Umbilical cord (tissue), 2 donors: Measurements from ENCODE around the gene CRY2. TPM values are rescaled to one million over a fixed set of nuclear protein-coding genes. Genes with fewer than 3 reads are reported as not detected.
"Not testable (repeated sequence)": the region's sequence is repeated elsewhere in the genome, so short reads cannot be mapped to it uniquely, and the experiment has no call there.

Source experiments
- DNase-seq: peaks from one replicate; pipeline ENCODE4 v3.0.0-alpha.2; 2015; ENCODE audit warnings: low spot score
- total RNA-seq: library from RNA; depleted of rRNA; stranded (reverse); fragments of >200 nt; gene quantifications from one replicate; pipeline ENCODE4 v1.2.3, GENCODE V29; 2014; ENCODE audit warnings: low replicate concordance; ENCODE audit not compliant: insufficient read depth

Gene CRY2
- total RNA-seq, 1 donor from 2014 or later, result 23.4 TPM

DNA sequence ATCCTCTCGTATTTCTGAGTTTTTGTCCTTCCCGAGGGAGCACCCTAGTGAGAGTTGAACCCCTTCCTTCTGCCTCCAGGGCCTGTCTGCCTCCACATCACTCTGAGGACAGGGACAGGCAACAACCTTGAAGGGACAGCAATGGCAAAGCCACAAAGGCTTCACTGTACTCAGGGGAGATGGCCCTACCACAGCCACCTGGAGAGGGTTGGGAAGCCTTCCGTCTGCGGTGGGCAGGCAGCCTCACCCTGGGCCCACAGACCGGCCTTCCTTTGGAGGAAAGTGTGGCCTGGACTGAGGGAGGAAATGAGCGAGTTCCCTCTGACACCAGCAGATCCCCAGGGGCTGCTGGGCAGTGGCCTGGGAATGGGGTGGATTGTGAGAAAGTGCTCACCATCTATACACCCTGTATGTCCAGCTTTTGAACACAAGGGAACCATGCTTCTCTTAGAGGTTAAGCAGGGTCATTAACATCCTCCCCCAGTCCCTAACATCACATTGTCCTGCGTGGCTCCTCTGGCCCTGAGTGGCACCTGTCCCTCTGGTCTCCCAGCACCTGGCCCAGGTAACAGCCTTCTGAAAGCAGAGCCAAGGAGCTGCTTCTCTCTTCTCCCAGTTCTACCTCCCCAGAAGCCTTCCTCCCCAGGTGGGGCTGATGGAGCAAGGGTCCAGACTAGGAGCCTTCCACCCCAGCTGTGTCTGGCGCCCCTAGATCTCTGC is 35.5 kb upstream of the CRY2 start:
- no peak for DNase-seq

DNA sequence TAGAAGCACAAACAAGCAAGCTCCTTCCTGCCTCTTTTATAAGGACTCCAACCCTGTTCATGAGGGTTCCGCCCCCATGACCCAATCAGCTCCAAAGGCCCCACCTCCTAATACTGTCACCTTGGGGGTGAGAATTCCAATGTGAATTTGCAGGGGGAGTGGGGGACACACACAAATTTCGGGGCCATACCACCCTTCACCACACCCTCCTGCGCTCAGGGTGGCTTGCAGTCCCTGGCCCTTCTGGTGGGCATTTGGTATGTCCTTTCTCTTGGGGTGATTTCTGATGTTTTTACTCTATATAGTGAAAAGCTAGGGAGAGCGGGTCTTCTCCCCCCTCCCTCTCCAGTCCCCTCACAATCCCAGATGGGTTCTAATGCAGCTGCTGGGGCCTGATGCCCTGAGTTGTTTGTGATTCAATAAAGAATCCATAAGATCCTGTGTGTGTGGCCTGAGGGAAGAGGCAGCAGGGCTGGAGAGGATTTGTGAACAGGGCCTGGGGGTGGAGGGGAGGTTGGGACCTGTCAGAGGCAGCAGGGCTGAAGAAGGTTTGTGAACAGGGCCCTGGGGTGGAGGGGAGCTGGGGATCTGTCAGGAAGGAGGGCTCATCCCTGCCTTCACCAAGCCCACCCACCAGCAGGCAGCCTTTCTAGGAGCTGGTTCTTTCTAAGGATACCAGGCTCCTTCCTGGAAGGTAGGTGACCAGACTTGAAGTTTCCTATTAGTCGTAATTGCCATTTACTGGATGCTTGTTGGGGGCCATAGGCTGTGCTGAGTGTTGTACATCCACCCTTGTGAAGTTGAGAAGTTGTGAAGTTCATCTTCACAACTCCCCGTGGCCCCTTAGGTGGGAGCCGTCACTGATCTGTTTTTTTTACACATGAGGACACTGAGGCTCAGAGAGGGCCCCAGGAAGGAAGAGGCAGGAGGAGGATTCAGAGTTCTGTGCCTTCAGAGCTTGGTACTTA is 34.4 kb upstream of the CRY2 start:
- no peak for DNase-seq

DNA sequence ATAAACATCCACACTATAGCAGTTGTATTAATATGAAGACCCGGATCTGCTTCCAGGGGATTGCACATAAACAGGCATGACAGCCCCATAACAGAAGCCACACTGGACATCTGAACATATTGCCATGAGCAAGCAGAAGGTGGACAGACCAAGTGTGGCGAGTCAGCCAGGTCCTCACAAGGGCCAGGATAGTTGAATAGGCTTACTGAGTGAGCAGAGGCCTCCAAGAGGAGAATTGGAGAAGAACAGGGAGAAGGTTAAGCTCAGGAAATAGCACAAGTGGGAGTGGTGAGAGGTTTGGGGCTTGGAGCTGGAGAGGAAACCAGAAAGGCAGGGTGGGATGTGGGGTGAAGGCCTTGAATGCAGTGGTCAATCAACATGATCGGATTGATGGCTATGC is 31.5 kb upstream of the CRY2 start:
- DNase-seq, result no peak

DNA sequence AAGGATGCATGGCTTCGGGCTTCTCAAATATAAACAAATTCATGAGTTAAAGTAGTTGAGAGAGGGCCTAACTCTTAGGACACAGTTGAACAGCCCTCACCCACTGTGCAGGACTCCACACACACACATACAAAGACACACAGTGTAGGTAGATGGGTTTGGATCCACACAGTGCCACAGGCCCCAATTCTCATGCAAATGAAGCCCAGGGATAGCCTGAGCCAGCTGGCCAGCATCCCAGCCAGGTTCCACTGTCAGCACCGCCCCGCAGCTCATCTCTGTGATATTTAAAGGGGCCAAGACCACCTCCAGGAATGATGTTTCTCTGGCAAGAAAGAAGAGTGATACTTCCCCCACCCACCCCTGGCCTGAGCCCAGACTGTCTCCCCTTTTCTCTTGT is 30.7 kb upstream of the CRY2 start:
- DNase-seq, result no peak

DNA sequence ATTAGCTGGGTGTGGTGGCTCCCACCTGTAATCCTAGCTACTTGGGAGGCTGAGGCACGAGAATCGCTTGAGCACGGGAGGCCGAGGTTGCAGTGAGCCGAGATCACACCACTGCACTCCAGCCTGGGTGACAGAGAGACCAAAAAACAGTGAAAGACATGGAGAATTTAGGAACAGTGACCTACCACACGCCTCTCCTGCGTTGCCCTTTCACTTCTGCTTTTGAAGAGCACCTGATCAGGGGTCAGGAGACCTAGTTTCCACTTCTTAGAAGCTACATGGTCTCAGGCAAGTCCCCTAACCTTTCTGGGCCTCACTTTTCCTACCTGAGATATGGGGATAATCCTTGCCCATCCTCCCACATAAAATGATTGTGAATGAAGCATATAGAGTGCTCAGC is 30.1 kb upstream of the CRY2 start:
- DNase-seq, result no peak

DNA sequence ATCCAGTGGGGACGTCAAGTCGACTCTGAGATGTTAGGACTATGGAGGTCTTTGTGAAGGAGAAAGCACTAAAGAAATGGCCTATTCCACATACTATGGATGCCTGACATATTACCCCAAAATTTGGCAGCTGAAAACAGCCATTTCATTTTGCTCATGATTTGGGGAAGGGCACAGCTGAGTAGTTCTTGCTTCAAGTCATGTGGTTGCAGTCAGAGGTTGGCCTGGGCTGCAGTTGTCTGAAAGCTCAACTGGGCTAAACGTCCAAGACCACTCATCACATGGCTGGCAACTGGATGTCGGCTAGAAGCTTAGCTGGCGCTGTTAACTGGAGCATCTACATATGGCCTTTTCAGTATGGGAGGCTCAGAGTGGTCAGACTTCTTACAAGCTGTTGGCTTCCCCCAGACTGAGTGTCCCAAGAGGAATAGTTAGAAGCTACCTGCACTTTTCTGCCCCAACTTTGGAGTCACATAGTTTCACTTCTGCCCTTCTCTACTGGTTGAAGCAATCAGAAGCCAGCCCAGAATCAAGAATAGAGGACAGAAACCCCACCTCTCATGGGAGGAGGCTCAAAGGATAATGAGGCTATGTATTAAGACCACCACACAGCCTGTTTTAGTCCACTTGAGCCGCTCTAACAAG is 28.2 kb upstream of the CRY2 start:
- DNase-seq, result no peak

DNA sequence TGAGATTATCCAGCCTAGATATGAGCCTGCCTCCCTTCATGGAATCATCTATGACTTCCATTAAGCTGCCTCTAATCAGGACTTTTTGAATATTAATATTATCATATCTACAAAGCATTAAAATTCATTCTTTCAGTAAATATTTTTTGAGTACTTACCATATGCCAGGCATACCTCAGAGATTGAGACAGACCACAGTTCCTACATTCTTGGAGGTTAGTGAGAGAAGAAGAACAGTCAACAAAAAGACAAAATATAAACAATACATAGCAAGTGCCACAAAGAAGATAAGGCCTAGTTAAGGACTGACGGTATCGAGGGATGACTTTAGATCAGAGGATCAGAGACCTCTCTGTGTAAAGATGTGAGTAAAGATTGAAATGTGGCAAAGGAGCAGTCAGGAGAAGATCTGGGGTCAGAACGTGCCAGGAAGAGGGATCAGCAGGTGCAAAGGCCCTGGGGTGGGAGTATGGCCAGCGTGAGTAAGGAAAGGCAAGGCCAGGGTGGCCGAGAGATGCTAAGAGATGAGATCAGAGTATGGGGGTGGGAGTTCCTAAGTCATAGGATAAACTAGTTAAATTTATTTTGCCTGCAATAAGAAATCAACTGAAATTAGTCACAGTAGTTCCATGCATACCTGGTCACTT is 26.9 kb upstream of the CRY2 start:
- no peak for DNase-seq

DNA sequence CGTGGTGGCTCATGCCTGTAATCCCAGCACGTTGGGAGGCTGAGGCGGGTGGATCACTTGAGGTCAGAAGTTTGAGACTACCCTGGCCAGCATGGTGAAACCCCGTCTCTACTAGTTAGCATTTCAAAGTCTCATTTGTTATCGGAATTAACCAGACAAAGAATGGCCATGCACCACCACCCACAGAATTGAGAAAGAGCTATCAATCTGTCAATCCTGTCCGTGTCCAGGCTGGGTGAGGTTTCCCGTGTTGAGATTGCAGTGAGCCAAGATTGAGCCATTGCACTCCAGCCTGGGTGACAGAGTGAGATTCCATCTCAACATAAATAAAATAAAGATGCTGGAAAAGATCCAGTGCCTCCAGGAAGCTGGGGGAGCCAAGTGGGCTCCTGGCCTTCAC is 20.8 kb upstream of the CRY2 start:
- not testable (repeated sequence) for DNase-seq

DNA sequence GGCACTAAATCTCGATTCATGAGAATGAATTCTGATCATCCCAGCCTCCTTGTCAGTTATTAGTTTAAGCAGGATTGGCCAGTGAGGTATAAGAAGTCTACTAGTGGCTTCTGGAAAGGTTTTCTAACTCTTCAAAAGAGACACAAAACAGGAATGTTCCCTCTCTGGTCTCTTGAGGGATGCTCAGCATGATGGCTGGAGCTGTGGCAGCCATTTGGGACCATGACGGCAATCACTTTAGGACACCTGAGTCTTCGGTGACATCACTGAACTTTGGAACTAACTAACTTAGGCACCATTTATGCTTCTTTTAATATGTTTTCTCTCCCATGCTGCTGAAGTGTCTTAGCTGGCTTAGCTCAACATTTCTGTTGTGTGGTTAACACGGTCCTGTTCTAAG is 20.2 kb upstream of the CRY2 start:
- DNase-seq, result no peak

DNA sequence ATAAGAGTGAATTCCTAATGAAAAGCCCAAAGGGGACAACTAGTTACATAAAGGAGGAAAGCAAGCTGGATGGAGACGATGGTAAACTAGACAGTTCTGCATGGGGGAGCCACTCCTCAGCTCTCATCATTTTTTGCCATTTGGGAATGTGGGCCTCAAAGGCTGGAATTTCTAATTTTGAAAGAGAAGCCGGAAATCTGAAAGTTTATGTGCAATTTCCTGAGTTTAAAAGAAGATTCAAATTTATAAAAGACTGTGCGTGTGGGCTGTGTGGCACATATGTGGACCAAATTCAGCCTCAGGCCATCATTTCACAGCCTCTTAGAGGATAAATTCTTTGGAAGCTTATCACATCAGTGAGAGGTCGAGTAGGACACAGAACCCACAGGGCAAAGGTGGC is 18.3 kb upstream of the CRY2 start:
- DNase-seq, result no peak

DNA sequence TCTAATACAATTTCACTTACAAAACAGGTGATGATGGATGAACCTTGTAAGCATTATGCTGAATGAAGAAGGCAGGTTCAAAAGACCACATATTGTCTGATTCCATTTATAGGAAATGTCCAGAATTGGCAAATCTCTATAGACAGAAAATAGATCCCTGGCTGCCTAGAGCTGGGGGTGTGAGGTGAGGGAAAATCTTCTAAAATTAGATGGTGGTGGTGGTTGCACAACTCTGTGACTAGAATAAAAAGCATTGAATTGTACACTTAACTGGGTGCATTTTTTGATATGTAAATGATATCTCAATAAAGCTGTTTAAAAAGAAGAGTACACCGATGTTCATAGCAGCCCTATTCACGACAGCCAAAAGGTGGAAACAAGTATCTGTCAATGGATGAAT is 16.7 kb upstream of the CRY2 start:
- no peak for DNase-seq

DNA sequence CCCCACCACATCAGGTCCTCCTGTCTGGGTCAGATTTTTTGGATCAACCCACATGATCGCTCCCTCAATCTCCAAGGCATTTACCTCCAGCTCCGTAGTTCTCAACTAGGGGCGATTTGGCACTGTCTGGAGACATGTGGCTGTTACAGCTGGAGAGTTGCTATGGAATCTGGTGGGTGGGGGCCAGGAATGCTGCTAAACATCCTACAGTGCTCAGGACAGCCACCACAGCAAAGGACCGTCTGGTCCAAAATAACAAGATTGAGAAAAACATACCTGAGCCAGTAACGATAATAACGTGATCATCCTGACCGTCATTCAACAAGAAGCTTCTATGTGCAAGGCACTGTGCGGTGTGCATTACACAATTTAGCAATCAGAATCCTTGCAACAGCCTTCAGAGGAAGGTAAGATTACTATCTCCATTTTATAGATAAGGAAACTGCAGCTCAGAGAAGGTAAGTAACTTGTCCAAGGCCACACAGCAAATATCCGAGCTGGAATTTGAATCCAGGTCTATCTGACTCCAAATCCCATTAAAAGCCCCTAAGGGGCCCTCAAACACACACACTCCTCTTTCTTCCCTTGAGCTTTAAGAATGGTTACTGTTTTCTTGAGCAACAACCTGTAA is 14.3 kb upstream of the CRY2 start:
- no peak for DNase-seq

DNA sequence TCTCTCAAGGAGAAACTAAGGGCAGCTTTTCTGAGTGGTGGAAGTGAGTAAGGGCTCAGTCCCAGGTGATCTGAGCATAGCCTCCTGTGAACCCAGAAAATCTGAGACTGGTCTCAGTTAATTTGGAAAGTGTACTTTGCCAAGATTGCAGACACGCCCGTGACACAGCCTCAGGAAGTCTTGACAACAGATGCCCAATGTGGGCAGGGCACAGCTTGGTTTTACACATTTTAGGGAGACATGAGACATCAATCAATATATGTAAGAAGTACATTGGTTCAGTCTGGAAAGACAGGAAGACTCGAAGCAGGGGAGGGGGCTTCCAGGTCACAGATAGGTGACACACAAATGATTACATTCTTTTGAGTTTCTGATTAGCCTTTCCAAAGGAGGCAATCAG is 13.5 kb upstream of the CRY2 start:
- no peak for DNase-seq

DNA sequence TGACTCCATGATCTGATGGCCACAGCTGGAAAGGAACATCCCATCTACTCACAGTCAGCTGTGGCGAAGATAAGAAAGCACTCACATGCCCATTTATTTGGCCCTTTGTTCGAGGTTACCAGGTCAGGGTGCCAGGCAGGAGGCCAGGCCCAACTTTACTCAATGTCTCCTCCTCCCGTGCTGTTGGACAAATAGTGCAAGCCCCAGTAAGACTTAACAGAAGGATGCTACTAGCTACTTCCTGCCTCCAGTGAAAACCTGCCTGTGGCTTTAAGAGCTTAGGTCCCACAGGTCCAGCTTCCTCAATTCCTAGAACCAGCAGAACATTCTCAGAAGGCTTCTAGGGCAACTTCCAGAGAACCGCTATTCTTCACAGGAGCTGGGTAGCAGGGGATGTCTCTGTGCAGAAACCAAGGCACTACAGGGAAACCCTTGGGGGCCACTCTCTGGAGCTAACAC is 12.9 kb upstream of the CRY2 start:
- no peak for DNase-seq

DNA sequence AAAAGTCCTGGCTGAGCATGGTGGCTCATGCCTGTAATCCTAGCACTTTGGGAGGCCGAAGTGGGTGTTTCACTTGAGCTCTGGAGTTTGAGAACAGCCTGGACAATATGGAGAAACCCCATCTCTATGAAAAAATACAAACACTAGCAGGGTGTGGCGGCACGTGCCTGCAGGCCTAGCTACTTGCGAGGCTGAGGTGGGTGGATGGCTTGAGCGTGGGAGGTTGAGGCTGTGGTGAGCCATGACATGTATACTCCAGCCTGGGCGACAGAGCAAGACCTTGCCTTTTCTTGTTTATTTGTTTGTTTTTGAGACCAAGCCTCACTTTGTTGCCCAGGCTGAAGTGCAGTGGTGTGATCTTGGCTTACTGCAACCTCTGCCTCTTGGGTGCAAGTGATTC is 8.1 kb upstream of the CRY2 start:
- DNase-seq, result no peak

DNA sequence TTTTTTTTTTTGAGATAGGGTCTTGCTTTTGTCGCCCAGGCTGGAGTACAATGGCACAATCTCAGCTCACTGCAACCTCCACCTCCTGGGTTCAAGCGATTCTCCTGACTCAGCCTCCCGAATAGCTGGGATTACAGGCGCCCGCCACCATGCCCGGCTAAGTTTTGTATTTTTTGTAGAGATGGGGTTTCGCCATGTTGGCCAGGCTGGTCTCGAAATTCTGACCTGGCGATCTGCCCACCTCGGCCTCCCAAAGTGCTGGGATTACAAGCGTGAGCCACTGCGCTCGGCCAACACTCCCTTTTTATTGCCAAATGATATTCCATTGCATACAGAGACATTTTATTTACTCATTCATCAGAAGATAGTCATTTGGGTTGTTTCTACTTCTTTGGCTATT is 7.0 kb upstream of the CRY2 start:
- not testable (repeated sequence) for DNase-seq

DNA sequence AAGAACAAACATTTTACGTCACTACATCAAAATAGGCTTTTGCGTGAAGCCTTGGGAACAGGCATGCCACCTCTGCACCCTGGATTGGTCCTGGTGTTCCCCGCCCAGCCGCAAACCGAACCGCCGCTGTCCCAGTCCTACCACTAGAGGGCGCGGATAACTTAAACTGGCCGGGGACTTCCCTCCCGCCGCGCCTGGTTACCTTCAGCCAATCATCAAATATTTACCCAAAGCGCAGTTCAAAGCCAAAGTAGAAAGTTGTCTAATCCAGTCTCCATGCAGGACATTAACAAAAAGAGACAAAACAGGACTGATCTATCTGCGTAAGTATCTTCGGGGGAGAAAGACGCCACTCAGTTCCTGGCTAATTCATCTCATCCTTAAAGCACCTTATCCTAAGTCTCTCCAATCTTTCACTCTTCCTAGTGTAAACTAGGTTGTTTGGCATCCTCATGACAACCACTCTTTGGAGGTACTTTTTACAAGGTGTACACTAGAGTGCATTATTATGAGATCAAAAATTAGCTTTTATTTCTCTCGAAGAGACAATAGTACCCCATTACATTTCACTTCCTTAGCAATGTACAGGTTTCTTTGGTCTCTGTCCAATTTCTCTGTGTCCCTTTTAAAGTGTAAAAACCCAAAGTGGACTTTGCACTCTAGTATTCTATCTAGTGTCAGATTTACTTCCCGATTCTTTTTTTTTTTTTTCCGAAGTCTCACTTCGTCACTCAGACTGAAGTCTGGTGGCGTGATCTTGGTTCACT is 3.9 kb upstream of the CRY2 start:
- DNase-seq, result peak; percentile 93

DNA sequence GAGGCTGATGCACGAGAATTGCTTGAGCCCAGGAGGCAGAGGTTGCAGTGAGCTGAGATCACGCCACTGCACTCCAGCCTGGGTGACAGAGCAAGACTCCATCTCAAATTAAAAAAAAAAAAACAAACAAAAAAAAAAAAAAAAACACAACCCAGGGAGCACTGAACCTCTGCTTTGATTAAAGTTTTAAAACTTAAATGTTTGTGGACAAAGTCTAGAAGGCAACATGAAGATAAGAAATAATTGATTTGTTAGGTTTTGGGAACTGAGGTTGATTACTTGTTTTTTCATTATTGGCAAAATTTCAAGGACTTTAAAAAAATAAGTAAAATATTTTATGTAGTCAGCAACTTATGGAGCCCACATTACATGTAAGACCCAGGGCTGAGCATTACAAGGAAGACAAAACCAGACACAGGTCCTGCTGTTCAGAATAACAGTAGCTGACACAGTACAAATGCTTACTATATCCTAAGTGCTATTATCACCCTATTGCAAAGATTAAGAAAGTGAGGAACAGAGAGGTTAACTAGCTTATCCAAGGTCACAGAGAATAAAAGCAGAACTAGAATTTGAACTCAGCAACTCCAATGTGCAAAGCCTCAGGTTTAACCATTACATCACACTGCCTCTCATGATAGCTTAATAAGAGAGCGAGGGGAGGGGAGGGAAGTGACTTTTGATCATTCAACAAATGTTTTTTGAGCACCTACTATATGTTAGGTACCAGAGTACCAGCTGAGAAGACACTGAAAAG is 2.3 kb upstream of the CRY2 start:
- no peak for DNase-seq

DNA sequence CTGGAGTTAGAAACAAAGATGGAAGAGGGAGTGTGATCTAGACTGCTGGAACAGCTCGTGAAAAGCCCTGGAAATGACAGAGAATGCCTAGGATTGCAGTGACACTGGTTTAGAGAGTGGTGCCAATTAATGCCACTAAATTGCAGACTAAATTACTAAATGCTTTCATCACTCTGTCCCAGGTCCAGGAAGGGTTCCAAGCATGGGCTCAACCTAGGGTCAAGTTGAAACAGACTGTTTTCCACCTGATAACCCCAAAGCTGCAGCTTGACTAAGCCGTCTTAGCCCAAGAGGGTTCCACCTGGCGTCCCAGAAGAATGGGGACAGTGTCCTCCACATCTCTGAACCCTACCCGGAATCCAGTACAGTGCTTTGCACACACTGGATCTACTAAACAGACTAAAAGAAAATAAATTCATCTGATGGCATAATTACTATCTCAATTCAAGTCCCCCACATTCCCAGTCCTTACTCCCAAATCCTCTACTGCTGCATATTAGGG is 1.1 kb upstream of the CRY2 start:
- no peak for DNase-seq

DNA sequence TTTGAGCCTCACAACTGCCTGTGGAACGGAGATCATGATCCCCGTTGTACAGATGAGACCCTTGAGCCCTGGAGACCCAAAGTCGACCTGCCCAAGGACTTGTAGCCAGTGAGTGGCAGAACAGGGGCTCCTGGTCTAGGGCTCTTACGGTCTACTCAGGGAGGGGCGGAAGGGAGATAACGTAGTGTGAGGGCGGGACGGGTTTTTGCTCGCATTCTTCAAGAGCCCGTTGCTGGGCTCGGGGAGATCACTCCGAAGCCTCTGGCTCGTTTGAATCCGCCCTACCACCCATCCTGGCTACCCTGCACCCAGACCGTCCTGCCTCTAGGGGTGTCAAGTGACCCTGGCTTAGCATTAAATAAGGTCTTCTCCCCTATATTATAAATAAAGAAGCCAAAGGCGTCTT is 639 bp downstream of the CRY2 start:
- peak; percentile 74 for DNase-seq
